ENCODE measurements around the gene MARCHF7. TPM values are rescaled to one million over a fixed set of nuclear protein-coding genes. Genes with fewer than 3 reads are reported as not detected.

The MARCHF7 gene
- total RNA-seq, 1 experiment from 2014 or later: 84.3 TPM

DNA sequence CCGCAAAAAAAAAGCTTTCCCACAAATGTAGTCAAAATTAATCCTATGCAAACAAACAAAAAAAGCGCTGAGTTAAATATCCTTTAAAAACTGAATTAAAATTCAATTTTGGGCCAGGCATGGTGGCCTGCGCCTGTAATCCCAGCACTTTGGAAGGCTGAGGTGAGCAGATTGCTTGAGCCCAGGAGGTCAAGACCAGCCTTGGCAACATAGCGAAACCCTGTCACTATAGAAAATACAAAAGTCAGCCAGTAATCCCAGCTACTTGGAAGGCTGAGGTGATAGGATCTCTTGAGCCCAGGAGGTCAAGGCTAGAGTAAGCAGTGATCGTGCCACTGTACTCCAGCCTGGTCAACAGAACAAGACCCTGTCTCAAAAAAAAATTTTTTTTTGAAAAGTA lies 8.8 kb upstream of the MARCHF7 start:
- intact Hi-C loops (cut with micrococcal nuclease): no loop called here
- Histone ChIP-seq H3K4me2 (ENCODE audit: low read length) (no peak overlapping the region), H3K27me3 (ENCODE audit: low read length) (no peaks in the 10 kb centered on the region), H3K79me2 (ENCODE audit: low read length) (no peaks in the 10 kb centered on the region), H3K4me1 (ENCODE audit: insufficient read depth, low read length) (no peaks in the 10 kb centered on the region), H3K9me2 (replicated peaks; ENCODE audit: low read length) (no peaks in the 10 kb centered on the region), H2AFZ (ENCODE audit: low read length) (no peak overlapping the region), H3K36me3 (ENCODE audit: low read depth, low read length) (no peaks in the 10 kb centered on the region), H4K20me1 (ENCODE audit: low read length) (no peaks in the 10 kb centered on the region), H3K9ac (ENCODE audit: low read length) (no peak overlapping the region), H3K4me3 (ENCODE audit: low read length) (no peak overlapping the region), H3K9me3 (ENCODE audit: low read length) (no peaks in the 10 kb centered on the region), H3K27ac (ENCODE audit: low read length) (no peak overlapping the region), H3F3A (ENCODE audit: low read length, unreplicated experiment) (no peaks in the 10 kb centered on the region)
- ChIA-PET POLR2A (ENCODE audit: unreplicated experiment) (no interaction called here), CTCF (no interaction called here)
- BruUV-seq (replicated peaks): no TSS peak
- DNase-seq: no peak
- TF ChIP-seq EZH2 (IDR thresholded peaks at IDR 0.05; ENCODE audit: low read length, unreplicated experiment) (no peak), EZH2phosphoT487 (IDR thresholded peaks at IDR 0.05; ENCODE audit: borderline replicate concordance, low read length) (no peak)
- TF ChIP-seq, protein P1, sequence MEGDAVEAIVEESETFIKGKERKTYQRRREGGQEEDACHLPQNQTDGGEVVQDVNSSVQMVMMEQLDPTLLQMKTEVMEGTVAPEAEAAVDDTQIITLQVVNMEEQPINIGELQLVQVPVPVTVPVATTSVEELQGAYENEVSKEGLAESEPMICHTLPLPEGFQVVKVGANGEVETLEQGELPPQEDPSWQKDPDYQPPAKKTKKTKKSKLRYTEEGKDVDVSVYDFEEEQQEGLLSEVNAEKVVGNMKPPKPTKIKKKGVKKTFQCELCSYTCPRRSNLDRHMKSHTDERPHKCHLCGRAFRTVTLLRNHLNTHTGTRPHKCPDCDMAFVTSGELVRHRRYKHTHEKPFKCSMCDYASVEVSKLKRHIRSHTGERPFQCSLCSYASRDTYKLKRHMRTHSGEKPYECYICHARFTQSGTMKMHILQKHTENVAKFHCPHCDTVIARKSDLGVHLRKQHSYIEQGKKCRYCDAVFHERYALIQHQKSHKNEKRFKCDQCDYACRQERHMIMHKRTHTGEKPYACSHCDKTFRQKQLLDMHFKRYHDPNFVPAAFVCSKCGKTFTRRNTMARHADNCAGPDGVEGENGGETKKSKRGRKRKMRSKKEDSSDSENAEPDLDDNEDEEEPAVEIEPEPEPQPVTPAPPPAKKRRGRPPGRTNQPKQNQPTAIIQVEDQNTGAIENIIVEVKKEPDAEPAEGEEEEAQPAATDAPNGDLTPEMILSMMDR (conservative IDR thresholded peaks at IDR 0.05; ENCODE audit: low read depth, low read length): no peak
- no peak for ATAC-seq

DNA sequence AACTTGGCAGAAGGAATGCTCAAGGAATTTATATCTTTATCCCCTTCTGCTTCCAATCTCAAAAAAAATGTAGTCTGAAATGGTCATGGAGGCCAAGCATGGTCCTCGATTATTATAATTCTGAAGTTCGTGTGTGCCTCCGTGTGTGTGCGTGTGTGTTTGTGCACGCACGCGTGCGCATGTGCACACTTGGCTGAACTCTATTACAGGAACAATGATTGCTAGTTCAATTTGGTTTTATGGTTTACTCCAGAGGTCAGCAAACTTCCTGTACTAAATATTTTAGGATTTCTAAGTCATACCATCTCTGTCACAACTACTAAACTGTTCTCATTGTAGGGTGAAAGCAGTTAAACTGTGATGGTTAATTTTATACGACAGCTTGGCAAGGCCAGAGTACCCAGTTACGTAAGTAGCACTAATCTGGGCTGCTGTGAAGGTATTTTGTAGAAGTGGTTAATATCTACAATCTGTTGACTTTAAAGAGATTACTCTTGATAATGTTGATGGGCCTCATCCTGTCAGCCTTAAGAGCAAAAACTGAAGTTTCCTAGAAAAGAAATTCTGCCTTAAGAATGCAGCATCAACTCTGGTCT lies 5.8 kb upstream of the MARCHF7 start:
- Histone ChIP-seq H3K27ac (ENCODE audit: low read length) (no peak overlapping the region), H3K9me3 (ENCODE audit: low read length) (no peaks in the 10 kb centered on the region), H3K9ac (ENCODE audit: low read length) (no peak overlapping the region), H3K79me2 (ENCODE audit: low read length) (peaks cover 9% of the 10 kb centered on the region; the same call in 1 of the 2 replicates), H2AFZ (ENCODE audit: low read length) (no peak overlapping the region), H3K9me2 (replicated peaks; ENCODE audit: low read length) (no peaks in the 10 kb centered on the region), H3K36me3 (ENCODE audit: low read depth, low read length) (no peaks in the 10 kb centered on the region), H3K4me3 (ENCODE audit: low read length) (no peak overlapping the region), H3K4me2 (ENCODE audit: low read length) (no peak overlapping the region), H3K4me1 (ENCODE audit: insufficient read depth, low read length) (peaks cover 10% of the 10 kb centered on the region; the same call in 1 of the 2 replicates), H3F3A (ENCODE audit: low read length, unreplicated experiment) (no peaks in the 10 kb centered on the region), H4K20me1 (ENCODE audit: low read length) (no peaks in the 10 kb centered on the region), H3K27me3 (ENCODE audit: low read length) (no peaks in the 10 kb centered on the region)
- intact Hi-C loops (cut with micrococcal nuclease): no loop called here
- ChIA-PET CTCF (no interaction called here), POLR2A (ENCODE audit: unreplicated experiment) (no interaction called here)
- no peak for TF ChIP-seq EZH2 (IDR thresholded peaks at IDR 0.05; ENCODE audit: low read length, unreplicated experiment)
- TF ChIP-seq, protein P1 (conservative IDR thresholded peaks at IDR 0.05; ENCODE audit: low read depth, low read length): no peak
- no peak for TF ChIP-seq EZH2phosphoT487 (IDR thresholded peaks at IDR 0.05; ENCODE audit: borderline replicate concordance, low read length)
- ATAC-seq (peak; percentile 33; the same call in 1 of the 2 replicates), DNase-seq (no peak)
- BruUV-seq (replicated peaks): no TSS peak

DNA sequence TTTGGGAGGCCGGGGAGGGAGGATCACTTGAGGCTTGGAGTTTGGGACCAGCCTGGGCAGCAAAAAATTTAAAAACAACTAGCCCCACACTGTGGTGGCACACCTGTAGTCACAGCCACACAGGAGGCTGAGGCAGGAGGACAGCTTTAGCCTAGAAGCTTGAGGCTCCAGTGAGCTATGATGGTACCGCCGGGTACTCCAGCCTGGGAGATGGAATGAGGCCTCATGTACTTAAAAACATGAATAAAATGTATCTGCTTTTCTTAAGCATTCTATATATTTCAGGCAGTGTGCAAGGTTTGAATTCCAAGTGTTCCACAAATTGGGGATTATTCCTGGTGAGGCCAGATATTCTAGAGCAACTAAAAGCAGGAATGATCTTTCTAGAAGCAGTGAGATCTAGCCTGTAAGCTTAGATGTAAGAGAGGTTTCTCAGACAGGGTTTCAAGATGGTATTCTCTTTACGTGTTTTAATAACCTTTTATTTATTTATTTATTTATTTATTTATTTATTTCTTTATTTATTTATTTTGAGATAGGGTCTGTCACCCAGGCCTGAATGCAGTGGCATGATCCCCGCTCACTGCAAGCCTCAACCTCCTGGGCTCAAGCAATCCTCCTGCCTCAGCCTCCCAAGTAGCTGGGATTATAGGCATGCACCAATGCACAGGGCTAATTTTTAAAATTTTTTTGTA lies 4.1 kb upstream of the MARCHF7 start:
- no peaks in the 10 kb centered on the region for H3K9me2 ChIP-seq (replicated peaks; ENCODE audit: low read length)
- H3F3A ChIP-seq (ENCODE audit: low read length, unreplicated experiment): no peaks in the 10 kb centered on the region
- H3K27ac ChIP-seq (ENCODE audit: low read length): no peak overlapping the region
- POLR2A ChIA-PET (ENCODE audit: unreplicated experiment): interaction anchor here (0.5 kb wide), 1 partner anchor 298 kb away, joined by 3 read pairs; no protein-coding TSS in a partner anchor
- H3K9ac ChIP-seq (ENCODE audit: low read length): no peak overlapping the region
- no peaks in the 10 kb centered on the region for H3K36me3 ChIP-seq (ENCODE audit: low read depth, low read length)
- no peak overlapping the region for H3K4me2 ChIP-seq (ENCODE audit: low read length)
- CTCF ChIA-PET: no interaction called here
- TF ChIP-seq EZH2 (IDR thresholded peaks at IDR 0.05; ENCODE audit: low read length, unreplicated experiment) (no peak), EZH2phosphoT487 (IDR thresholded peaks at IDR 0.05; ENCODE audit: borderline replicate concordance, low read length) (no peak)
- TF ChIP-seq, protein P1 (conservative IDR thresholded peaks at IDR 0.05; ENCODE audit: low read depth, low read length): no peak
- peaks cover 11% of the 10 kb centered on the region; the same call in 1 of the 2 replicates for H3K4me1 ChIP-seq (ENCODE audit: insufficient read depth, low read length)
- intact Hi-C loops (cut with micrococcal nuclease): no loop called here
- H3K9me3 ChIP-seq (ENCODE audit: low read length): no peaks in the 10 kb centered on the region
- no peaks in the 10 kb centered on the region for H3K27me3 ChIP-seq (ENCODE audit: low read length)
- H4K20me1 ChIP-seq (ENCODE audit: low read length): peaks cover 6% of the 10 kb centered on the region
- DNase-seq (no peak), ATAC-seq (no peak)
- no peak overlapping the region for H3K4me3 ChIP-seq (ENCODE audit: low read length)
- H2AFZ ChIP-seq (ENCODE audit: low read length): no peak overlapping the region
- BruUV-seq (replicated peaks): no TSS peak
- H3K79me2 ChIP-seq (ENCODE audit: low read length): peaks cover 22% of the 10 kb centered on the region
